Right lobe of liver (tissue), 4 donors: ENCODE data around the gene SYPL1.

Experiments used
- POLR2A ChIP-seq: fragments of 450-650 bp; IDR thresholded peaks from one replicate; pipeline ENCODE4 v1.6.1; 2017; ENCODE audit warnings: antibody characterized with exemption, mild to moderate bottlenecking
- TF ChIP-seq, protein P1 (sequence below), 4 donors: fragments of 200-600 bp in 3 of 4; fragments of 450-650 bp in 1 of 4; IDR thresholded peaks; one replicate each; pipeline versions ENCODE4 v1.5.1 to v1.8.0; 2016 to 2022; ENCODE audit warnings: antibody characterized with exemption in 4 of 4, mild to moderate bottlenecking in 2 of 4
- donor health status: DM: no; HTN: no; CAD: no.
- donor health status: DM: no; HTN: no; CAD: no.
- donor health status: DM: no; HTN: yes; CAD: no.

DNA sequence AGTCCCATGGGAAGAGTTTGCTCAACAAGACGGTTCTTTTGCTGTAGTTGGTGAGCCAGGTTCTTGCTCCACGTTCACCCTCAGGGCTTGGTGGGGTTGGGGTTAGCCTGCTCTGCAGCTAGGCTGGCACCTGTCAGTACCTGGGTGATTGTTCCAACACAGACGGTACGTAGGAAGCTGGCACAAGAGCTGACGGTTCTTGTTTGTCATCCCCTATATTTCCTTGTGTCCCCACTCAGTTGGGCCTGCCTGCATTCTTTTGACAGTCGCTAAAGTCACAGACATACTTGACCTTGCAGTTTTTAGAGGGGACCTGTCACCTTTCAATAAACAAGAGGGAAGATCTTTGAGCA, 40.2 kb upstream of the SYPL1 start:
- TF ChIP-seq, protein P1, sequence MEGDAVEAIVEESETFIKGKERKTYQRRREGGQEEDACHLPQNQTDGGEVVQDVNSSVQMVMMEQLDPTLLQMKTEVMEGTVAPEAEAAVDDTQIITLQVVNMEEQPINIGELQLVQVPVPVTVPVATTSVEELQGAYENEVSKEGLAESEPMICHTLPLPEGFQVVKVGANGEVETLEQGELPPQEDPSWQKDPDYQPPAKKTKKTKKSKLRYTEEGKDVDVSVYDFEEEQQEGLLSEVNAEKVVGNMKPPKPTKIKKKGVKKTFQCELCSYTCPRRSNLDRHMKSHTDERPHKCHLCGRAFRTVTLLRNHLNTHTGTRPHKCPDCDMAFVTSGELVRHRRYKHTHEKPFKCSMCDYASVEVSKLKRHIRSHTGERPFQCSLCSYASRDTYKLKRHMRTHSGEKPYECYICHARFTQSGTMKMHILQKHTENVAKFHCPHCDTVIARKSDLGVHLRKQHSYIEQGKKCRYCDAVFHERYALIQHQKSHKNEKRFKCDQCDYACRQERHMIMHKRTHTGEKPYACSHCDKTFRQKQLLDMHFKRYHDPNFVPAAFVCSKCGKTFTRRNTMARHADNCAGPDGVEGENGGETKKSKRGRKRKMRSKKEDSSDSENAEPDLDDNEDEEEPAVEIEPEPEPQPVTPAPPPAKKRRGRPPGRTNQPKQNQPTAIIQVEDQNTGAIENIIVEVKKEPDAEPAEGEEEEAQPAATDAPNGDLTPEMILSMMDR (IDR thresholded peaks at IDR 0.05), result no peak
- no peak for TF ChIP-seq POLR2A
